GM23248 (cell line): ENCODE data around the gene TRIM59.

ENCODE experiments used
- EZH2 ChIP-seq: fragments of 200-600 bp; sonication (generic); IDR thresholded peaks from 2 replicates; pipeline ENCODE4 v1.6.1; 2018; ENCODE audit warnings: antibody characterized with exemption, mild to moderate bottlenecking; ENCODE audit not compliant: insufficient read depth, poor library complexity, severe bottlenecking
- EZH2phosphoT487 ChIP-seq: fragments of 200-600 bp; sonication (generic); IDR thresholded peaks from 2 replicates; pipeline ENCODE4 v1.6.1; 2018; ENCODE audit warnings: antibody characterized with exemption, moderate library complexity, mild to moderate bottlenecking, low read depth; ENCODE audit not compliant: insufficient read depth

GRCh38 chr3:160458151-160458550, 8.6 kb upstream of the TRIM59 start:
- TF ChIP-seq EZH2phosphoT487 (no peak), EZH2 (no peak)
